ENCODE measurements around the gene ATG7. TPM values are rescaled to one million over a fixed set of nuclear protein-coding genes. Genes with fewer than 3 reads are reported as not detected.

The ATG7 gene
- total RNA-seq, 2 experiments from 2014 or later = 29.5 to 34.2 TPM

DNA sequence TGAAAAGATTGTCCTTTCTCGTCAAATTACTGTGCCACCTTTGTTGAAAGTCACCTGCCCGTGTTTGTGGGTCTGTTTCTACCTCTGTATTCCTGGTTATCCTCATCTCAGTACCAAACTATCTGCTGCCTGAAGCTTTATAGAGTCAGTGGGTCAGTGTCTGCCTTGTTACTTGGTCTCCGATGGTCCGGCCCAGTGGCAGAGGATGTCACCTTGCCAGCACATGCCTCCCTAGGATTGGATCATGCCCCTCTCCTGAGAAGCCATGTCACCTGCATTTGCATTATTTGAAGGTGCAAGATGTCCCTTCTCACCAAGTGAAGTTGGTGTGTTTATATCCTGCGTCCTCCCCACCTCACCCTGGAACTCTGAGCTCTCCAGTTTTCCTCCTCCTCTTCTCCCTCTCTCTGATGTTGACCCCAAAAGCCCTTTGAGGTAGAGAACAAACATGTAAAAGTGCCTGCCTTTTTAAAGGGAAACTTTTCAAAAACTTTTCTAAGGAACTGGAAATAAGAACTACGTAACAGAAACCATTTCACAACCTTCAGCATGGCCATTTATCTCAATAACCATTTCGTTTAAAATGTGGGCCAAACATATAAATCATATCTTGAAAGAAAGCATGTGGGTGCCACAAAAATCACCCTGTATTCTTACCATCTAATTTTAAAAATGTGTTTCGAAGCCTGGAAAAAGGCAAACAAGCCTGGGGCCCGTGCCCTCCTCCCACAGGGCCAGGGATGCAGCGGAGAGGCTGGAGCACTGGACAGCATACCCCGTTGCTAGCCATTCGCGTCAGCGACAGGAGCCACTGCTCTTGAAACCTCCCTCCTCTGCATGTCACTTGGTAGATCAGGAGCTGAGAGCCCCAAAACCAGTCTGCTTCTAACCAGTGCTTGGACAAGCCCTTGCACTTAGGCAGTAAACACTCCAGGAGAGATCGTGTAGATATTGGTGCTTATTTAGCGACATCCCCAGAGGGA lies 269.4 kb downstream of the ATG7 start:
- no peak overlapping the region for H3K4me3 Mint-ChIP-seq
- H3K36me3 Mint-ChIP-seq (ENCODE audit: low read depth) = no peaks in the 10 kb centered on the region
- no peaks in the 10 kb centered on the region for H3K27me3 Mint-ChIP-seq
- ChIA-PET POLR2A (no interaction called here), CTCF (interaction anchor here (1.1 to 1.2 kb wide), 2 partner anchors 22 to 74 kb away, joined by 3 read pairs; no protein-coding TSS in a partner anchor)
- peak overlapping the region; percentile 2 for H3K27ac Mint-ChIP-seq
- no peaks in the 10 kb centered on the region for H3K4me1 Mint-ChIP-seq
- H3K9me3 Mint-ChIP-seq = no peaks in the 10 kb centered on the region
- no peak for DNase-seq

DNA sequence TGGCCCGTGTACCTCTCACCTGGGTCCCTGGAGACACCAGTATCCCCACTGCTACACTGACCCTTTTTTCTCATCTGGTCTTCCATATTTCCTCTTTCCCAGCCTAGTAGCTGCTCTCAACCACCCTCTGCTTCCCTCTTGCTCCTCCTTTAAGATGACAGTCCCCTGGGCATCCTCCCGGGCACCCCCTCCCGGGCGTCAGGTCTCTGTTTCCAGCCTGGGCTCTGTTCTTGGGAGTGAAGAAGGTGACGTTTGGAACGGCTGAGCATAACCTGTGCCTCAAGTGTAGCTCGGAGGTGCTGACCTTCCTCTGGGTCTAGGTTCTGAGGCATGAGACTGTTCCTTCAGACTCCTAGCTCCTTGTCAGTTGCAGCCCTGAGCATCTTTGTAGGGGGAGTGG lies 270.4 kb downstream of the ATG7 start:
- H3K27ac Mint-ChIP-seq = no peak overlapping the region
- DNase-seq = no peak
- no peak overlapping the region for H3K4me3 Mint-ChIP-seq
- H3K4me1 Mint-ChIP-seq = no peaks in the 10 kb centered on the region
- peaks cover 4% of the 10 kb centered on the region for H3K9me3 Mint-ChIP-seq
- no peaks in the 10 kb centered on the region for H3K27me3 Mint-ChIP-seq
- ChIA-PET POLR2A (no interaction called here), CTCF (interaction anchor here (0.8 to 1.1 kb wide), 2 partner anchors 21 to 73 kb away, joined by 3 read pairs; no protein-coding TSS in a partner anchor)
- H3K36me3 Mint-ChIP-seq (ENCODE audit: low read depth) = peaks cover 3% of the 10 kb centered on the region

- Mint-ChIP-seq H3K4me1 (no peaks in the 10 kb centered on the region), H3K9me3 (peaks cover 4% of the 10 kb centered on the region), H3K27ac (no peak overlapping the region), H3K27me3 (no peaks in the 10 kb centered on the region), H3K36me3 (ENCODE audit: low read depth) (peaks cover 4% of the 10 kb centered on the region), H3K4me3 (no peak overlapping the region)
- ChIA-PET POLR2A (no interaction called here), CTCF (interaction anchor here (0.8 kb wide), 1 partner anchor 20 kb away, joined by 3 read pairs; no protein-coding TSS in a partner anchor)
- DNase-seq = no peak
These were observed 271.1 kb downstream of the ATG7 start for GRCh38 chr3:11543141-11543947.

DNA sequence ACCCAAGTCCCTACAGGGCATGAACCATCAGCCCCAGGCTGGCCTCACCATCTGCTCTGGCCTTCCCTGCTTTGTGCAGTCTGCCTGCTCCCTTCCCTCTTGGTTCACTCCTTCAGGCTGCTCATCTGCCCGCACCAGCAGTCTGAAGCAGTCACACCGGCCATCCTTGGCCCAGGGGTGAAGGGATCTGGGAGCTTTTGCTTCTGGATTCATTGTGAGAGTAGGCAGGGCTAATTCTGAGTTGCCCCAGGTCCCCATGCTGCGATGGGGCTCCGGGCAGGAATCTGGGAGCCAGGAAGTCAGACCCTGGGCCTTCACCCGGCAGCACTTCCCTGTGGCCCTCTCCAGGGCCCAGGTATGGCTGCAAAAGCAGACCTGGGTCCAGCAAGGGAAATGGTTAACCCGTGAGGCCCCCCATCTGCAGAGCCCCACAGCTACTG lies 271.8 kb downstream of the ATG7 start:
- Mint-ChIP-seq H3K4me3 (no peak overlapping the region), H3K9me3 (peaks cover 4% of the 10 kb centered on the region), H3K4me1 (no peaks in the 10 kb centered on the region), H3K27ac (no peak overlapping the region), H3K36me3 (ENCODE audit: low read depth) (peaks cover 4% of the 10 kb centered on the region), H3K27me3 (no peaks in the 10 kb centered on the region)
- CTCF ChIA-PET = no interaction called here
- DNase-seq = no peak
- POLR2A ChIA-PET = no interaction called here

DNA sequence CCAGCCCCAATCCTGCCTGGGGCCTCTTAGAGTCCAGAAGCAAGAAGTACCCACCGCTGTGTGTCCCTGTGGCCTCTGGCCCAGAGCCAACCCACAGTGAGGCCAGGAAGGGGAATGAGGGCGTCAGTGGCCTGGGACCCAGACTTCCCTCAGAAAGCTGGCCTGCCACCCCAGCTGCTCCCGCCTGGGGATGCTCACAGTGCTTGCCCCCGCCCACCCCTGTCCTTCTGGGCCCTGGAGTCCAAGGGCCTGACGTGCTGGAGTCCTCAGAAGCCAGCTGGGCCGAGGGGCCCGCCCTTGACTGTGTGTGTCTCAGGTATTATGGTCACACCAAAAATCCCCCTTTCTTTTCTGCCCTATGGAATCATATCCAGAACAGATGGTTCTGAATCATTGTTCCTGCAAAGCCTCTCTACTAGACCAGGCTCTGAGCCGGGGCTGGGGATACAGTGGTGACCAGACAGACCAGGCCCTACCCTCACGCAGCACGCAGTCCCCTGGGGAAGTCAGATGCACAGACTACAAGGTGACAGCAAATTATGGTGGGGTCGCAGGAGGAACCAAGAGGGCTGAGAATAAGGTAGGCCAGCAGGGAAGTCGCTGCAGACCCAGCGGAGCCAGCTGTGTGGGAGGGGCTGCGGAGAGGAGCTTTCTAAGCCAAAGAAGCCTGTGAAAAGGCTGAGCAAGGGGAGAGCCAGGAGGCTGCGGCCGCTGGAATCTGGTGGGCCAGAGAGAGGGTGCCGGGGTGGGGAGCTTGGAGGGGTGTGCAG lies 272.4 kb downstream of the ATG7 start:
- Mint-ChIP-seq H3K4me3 (no peak overlapping the region), H3K9me3 (peaks cover 4% of the 10 kb centered on the region), H3K36me3 (ENCODE audit: low read depth) (peaks cover 4% of the 10 kb centered on the region), H3K27me3 (no peaks in the 10 kb centered on the region), H3K4me1 (no peaks in the 10 kb centered on the region), H3K27ac (no peak overlapping the region)
- DNase-seq = no peak
- CTCF ChIA-PET = no interaction called here
- POLR2A ChIA-PET = no interaction called here

GRCh38 chr3:11545186-11545851 lies 273.1 kb downstream of the ATG7 start:
- H3K27me3 Mint-ChIP-seq = no peaks in the 10 kb centered on the region
- H3K4me3 Mint-ChIP-seq = no peak overlapping the region
- H3K27ac Mint-ChIP-seq = no peak overlapping the region
- ChIA-PET CTCF (interaction anchor here (0.6 kb wide), 1 partner anchor 14 kb away, joined by 5 read pairs; no protein-coding TSS in a partner anchor), POLR2A (no interaction called here)
- H3K36me3 Mint-ChIP-seq (ENCODE audit: low read depth) = peaks cover 4% of the 10 kb centered on the region
- H3K9me3 Mint-ChIP-seq = peaks cover 4% of the 10 kb centered on the region
- no peaks in the 10 kb centered on the region for H3K4me1 Mint-ChIP-seq
- no peak for DNase-seq

DNA sequence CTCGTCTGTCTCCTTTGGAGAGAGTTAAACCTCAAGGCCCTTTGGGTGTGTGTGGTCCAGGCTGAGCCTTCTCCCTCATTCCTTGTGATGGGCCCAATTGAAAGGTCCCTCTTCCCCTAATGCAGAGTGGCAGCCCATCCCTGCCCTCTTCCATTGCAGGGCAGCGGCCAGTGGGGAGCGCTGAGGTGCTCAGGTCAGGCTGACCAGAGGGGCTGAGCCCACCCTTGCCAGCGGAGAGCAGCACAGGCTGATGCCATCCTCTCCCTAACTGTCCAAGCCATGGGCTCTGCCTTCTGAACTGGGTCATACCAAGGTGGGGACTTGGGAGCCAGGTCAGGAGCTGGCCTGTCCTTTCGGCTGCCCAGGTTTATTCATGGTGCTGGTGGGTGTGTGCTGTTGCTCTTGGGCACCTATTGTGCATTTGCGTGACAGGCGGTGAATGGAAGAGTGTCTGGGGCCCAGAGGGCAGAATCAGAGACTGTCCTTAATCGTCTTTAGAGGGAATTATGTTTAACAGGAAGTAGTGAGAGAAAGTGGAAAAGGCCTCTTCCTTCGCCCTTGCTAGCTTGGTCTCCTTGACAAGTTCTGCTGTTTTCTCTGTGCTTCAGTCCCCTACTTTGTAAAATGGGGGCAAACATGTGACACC lies 274.6 kb downstream of the ATG7 start:
- H3K36me3 Mint-ChIP-seq (ENCODE audit: low read depth) = peaks cover 4% of the 10 kb centered on the region

DNA sequence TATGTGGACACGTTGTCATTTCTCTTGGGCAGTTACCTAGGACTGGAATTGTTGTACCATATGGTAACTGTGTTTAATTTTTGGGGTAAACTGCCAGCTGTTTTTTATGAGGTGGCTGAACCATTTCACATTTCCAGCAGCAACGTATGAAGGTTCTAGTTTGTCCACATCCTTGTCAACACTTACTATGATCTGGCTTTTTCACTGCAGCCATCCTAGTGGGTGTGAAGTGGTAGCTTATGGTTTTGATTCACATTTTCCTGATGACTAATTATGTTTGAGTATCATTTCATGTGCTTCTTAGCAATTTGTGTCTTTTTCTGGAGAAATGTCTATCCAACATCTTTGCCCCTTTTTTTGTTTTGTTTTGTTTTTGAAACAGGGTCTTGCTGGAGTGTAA lies 275.3 kb downstream of the ATG7 start:
- POLR2A ChIA-PET = no interaction called here
- H3K9me3 Mint-ChIP-seq = peaks cover 4% of the 10 kb centered on the region
- DNase-seq = no peak
- H3K36me3 Mint-ChIP-seq (ENCODE audit: low read depth) = peaks cover 4% of the 10 kb centered on the region
- no peaks in the 10 kb centered on the region for H3K4me1 Mint-ChIP-seq
- no peak overlapping the region for H3K4me3 Mint-ChIP-seq
- H3K27me3 Mint-ChIP-seq = no peaks in the 10 kb centered on the region
- CTCF ChIA-PET = no interaction called here
- H3K27ac Mint-ChIP-seq = no peak overlapping the region

More for the DNA sequence above, 274.6 kb downstream of the ATG7 start:
- peaks cover 4% of the 10 kb centered on the region for H3K9me3 Mint-ChIP-seq
- DNase-seq = no peak
- ChIA-PET CTCF (interaction anchor here (1.3 kb wide), 1 partner anchor 10 kb away, joined by 3 read pairs; no protein-coding TSS in a partner anchor), POLR2A (no interaction called here)
- H3K4me1 Mint-ChIP-seq = no peaks in the 10 kb centered on the region
- H3K27me3 Mint-ChIP-seq = no peaks in the 10 kb centered on the region
- no peak overlapping the region for H3K27ac Mint-ChIP-seq
- H3K4me3 Mint-ChIP-seq = no peak overlapping the region

GRCh38 chr3:11548721-11549131 lies 276.5 kb downstream of the ATG7 start:
- ChIA-PET CTCF (no interaction called here), POLR2A (no interaction called here)
- Mint-ChIP-seq H3K27me3 (no peaks in the 10 kb centered on the region), H3K4me3 (no peak overlapping the region), H3K4me1 (no peaks in the 10 kb centered on the region), H3K9me3 (peaks cover 4% of the 10 kb centered on the region), H3K27ac (no peak overlapping the region), H3K36me3 (ENCODE audit: low read depth) (peaks cover 15% of the 10 kb centered on the region)
- no peak for DNase-seq

DNA sequence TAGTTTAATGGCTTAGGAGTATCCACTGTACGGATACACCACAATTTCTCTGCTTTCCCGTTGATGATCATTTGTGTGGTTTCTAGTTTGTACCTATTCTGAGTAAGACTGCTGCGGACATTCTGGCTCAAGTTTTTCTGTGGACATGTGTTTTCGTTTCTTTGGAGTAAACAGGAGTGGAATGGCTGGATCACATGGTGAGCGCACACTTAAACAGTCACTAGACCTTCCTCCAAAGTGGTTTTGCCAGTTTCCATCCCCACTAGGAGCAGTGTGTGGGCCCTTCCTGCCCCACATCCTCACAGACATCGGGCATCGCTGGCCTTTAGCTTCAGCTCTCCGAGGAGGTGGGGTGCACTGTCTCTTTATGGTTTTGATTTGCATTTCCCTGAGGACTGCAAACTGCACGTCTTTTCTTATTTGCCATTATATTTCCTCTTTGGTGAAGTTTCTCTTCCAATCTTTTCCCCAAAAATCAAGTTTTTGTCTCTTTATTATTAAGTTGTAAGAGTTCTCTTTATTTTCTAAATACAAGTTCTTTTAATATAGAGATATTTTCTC lies 277.5 kb downstream of the ATG7 start:
- Mint-ChIP-seq H3K4me3 (no peak overlapping the region), H3K4me1 (no peaks in the 10 kb centered on the region), H3K27me3 (no peaks in the 10 kb centered on the region), H3K27ac (no peak overlapping the region), H3K36me3 (ENCODE audit: low read depth) (peaks cover 15% of the 10 kb centered on the region), H3K9me3 (peaks cover 4% of the 10 kb centered on the region)
- CTCF ChIA-PET = no interaction called here
- no peak for DNase-seq
- POLR2A ChIA-PET = no interaction called here

DNA sequence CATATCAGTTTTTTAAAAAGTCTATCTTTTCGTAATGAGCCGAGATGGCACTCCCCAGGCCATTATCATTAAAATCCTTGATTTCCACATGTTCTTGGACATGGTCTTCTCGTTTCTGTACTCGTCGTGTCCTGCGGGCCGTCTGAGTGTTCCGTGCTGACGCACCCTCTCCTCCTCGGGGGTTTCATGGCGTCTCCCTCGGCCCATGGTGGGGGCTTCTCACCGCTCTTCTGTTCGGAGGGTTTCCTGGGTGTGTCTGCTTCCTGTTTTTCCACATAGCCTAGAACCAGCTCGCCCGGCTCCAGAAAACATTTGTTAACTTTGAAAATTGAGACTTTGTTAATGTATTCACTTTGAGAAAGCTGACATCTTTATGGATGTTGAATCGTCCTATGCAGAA lies 278.8 kb downstream of the ATG7 start:
- ChIA-PET POLR2A (no interaction called here), CTCF (interaction anchor here (1.0 kb wide), 1 partner anchor 96 kb away, joined by 3 read pairs; no protein-coding TSS in a partner anchor)
- Mint-ChIP-seq H3K27me3 (no peaks in the 10 kb centered on the region), H3K27ac (no peak overlapping the region), H3K36me3 (ENCODE audit: low read depth) (peaks cover 20% of the 10 kb centered on the region), H3K4me1 (no peaks in the 10 kb centered on the region), H3K4me3 (no peak overlapping the region), H3K9me3 (peaks cover 4% of the 10 kb centered on the region)
- no peak for DNase-seq
